Measurements from ENCODE around the gene MACROD2.

Gene MACROD2

GRCh38 chr20:15600565-15600964 is 1605.2 kb downstream of the MACROD2 start:
- H3K27ac Mint-ChIP-seq: no peak overlapping the region
- H3K27me3 Mint-ChIP-seq: no peaks in the 10 kb centered on the region
- no peaks in the 10 kb centered on the region for H3K9me3 Mint-ChIP-seq (ENCODE audit: low read depth)
- H3K4me1 Mint-ChIP-seq (ENCODE audit: low read depth): no peaks in the 10 kb centered on the region
- H3K36me3 Mint-ChIP-seq: no peaks in the 10 kb centered on the region
- no peak overlapping the region for H3K4me3 Mint-ChIP-seq

DNA sequence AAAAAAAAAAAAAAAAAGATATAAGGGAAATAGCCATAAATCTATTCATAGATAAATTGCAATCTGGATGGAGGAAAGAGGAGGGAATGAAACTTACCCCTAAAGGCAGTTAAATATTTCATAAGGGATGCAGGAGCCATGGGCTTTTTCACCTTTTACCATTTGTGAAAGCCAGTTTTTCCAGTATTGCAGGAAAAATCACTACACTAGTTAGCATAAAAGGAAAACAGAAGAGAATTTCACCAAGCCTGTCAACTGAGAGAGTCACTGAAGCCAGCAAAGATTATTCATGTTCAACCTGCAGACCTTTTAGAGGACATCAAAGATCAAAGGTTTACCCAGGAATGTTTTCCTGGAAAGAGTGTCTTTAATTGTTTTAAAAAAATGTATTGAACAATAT is 1608.2 kb downstream of the MACROD2 start:
- H3K36me3 Mint-ChIP-seq: no peaks in the 10 kb centered on the region
- H3K27me3 Mint-ChIP-seq: no peaks in the 10 kb centered on the region
- H3K4me1 Mint-ChIP-seq (ENCODE audit: low read depth): no peaks in the 10 kb centered on the region
- no peak overlapping the region for H3K27ac Mint-ChIP-seq
- H3K9me3 Mint-ChIP-seq (ENCODE audit: low read depth): no peaks in the 10 kb centered on the region
- H3K4me3 Mint-ChIP-seq: no peak overlapping the region

- H3K27me3 Mint-ChIP-seq: no peaks in the 10 kb centered on the region
- H3K36me3 Mint-ChIP-seq: no peaks in the 10 kb centered on the region
- H3K4me1 Mint-ChIP-seq (ENCODE audit: low read depth): no peaks in the 10 kb centered on the region
Measured at GRCh38 chr20:15603978-15604805, 1608.9 kb downstream of the MACROD2 start.

GRCh38 chr20:15609921-15610320 is 1614.6 kb downstream of the MACROD2 start:
- Mint-ChIP-seq H3K4me1 (ENCODE audit: low read depth) (no peaks in the 10 kb centered on the region), H3K9me3 (ENCODE audit: low read depth) (no peaks in the 10 kb centered on the region), H3K27me3 (no peaks in the 10 kb centered on the region), H3K27ac (no peak overlapping the region), H3K36me3 (no peaks in the 10 kb centered on the region), H3K4me3 (no peak overlapping the region)

More at GRCh38 chr20:15603978-15604805, 1608.9 kb downstream of the MACROD2 start:
- no peaks in the 10 kb centered on the region for H3K9me3 Mint-ChIP-seq (ENCODE audit: low read depth)
- H3K4me3 Mint-ChIP-seq: no peak overlapping the region
- H3K27ac Mint-ChIP-seq: no peak overlapping the region

GRCh38 chr20:15610787-15611186 is 1615.5 kb downstream of the MACROD2 start:
- Mint-ChIP-seq H3K4me3 (no peak overlapping the region), H3K27ac (no peak overlapping the region), H3K27me3 (no peaks in the 10 kb centered on the region), H3K4me1 (ENCODE audit: low read depth) (no peaks in the 10 kb centered on the region), H3K36me3 (no peaks in the 10 kb centered on the region), H3K9me3 (ENCODE audit: low read depth) (no peaks in the 10 kb centered on the region)

DNA sequence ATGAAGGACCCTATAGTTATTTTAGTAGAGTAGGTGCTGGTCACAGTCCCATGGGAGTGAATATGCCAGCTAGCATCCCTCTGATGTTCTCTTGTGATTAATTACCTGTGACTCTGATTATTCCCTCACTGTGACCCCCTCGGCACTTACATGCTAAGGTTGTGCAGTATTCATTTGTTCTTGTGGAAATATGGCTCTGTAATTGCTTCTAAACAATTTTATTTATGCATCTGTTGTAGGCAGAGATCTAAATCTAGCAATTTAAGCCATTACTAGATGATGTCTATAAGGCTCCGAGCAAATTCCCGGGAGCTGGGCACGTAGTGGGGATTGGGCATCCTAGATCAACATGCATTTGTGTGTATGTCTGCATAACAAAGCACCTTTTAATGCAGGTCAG is 1616.2 kb downstream of the MACROD2 start:
- Mint-ChIP-seq H3K4me1 (ENCODE audit: low read depth) (no peaks in the 10 kb centered on the region), H3K4me3 (no peak overlapping the region), H3K36me3 (no peaks in the 10 kb centered on the region), H3K27me3 (no peaks in the 10 kb centered on the region), H3K9me3 (ENCODE audit: low read depth) (no peaks in the 10 kb centered on the region), H3K27ac (no peak overlapping the region)

GRCh38 chr20:15612198-15612597 is 1616.9 kb downstream of the MACROD2 start:
- Mint-ChIP-seq H3K27me3 (no peaks in the 10 kb centered on the region), H3K27ac (no peak overlapping the region), H3K4me3 (no peak overlapping the region), H3K4me1 (ENCODE audit: low read depth) (no peaks in the 10 kb centered on the region), H3K36me3 (no peaks in the 10 kb centered on the region), H3K9me3 (ENCODE audit: low read depth) (no peaks in the 10 kb centered on the region)

GRCh38 chr20:15612769-15613168 is 1617.5 kb downstream of the MACROD2 start:
- no peak overlapping the region for H3K27ac Mint-ChIP-seq
- H3K4me1 Mint-ChIP-seq (ENCODE audit: low read depth): no peaks in the 10 kb centered on the region
- H3K9me3 Mint-ChIP-seq (ENCODE audit: low read depth): no peaks in the 10 kb centered on the region
- H3K27me3 Mint-ChIP-seq: no peaks in the 10 kb centered on the region
- no peaks in the 10 kb centered on the region for H3K36me3 Mint-ChIP-seq
- H3K4me3 Mint-ChIP-seq: no peak overlapping the region

DNA sequence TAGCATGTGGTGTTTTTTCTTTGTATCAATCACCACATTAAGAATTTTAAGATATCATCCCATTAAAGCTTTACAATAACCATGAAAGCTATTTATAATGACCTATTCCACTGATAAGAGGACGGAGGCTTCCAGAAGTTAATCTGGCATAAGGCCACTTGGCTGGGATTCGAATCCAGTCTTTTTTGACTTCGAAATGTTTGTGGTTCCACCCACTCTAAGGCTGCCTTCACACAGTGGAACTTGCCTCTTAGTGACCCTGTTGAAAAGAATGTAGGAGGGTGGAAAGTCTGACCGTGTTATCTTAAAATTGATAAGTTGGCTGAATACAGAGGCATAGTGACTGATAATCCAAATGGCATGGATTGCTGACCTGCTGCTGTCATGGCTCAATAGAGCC is 1618.2 kb downstream of the MACROD2 start:
- Mint-ChIP-seq H3K4me1 (ENCODE audit: low read depth) (no peaks in the 10 kb centered on the region), H3K36me3 (no peaks in the 10 kb centered on the region), H3K9me3 (ENCODE audit: low read depth) (no peaks in the 10 kb centered on the region), H3K27me3 (no peaks in the 10 kb centered on the region), H3K4me3 (no peak overlapping the region), H3K27ac (no peak overlapping the region)

DNA sequence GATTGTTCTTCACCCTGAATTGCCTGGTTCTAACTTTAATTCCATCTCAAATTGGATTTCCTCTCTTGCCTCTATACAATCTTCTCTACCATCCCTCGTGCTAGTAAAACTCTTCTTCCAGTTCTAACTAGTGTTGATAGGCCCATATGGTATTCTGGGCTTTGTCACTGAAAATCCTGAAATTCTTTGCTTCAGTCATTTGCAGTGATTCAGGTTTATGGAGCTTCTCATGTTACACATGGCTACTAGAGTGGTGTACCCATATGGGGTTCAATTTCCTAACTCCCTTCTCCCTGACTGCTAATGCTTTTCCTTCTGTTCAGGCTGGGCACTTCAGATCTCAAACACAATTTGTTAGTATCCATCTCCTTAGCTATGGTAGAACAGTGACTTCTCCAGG is 1621.3 kb downstream of the MACROD2 start:
- no peaks in the 10 kb centered on the region for H3K4me1 Mint-ChIP-seq (ENCODE audit: low read depth)
- H3K9me3 Mint-ChIP-seq (ENCODE audit: low read depth): peaks cover 2% of the 10 kb centered on the region
- no peak overlapping the region for H3K4me3 Mint-ChIP-seq
- H3K36me3 Mint-ChIP-seq: no peaks in the 10 kb centered on the region
- no peak overlapping the region for H3K27ac Mint-ChIP-seq
- no peaks in the 10 kb centered on the region for H3K27me3 Mint-ChIP-seq

DNA sequence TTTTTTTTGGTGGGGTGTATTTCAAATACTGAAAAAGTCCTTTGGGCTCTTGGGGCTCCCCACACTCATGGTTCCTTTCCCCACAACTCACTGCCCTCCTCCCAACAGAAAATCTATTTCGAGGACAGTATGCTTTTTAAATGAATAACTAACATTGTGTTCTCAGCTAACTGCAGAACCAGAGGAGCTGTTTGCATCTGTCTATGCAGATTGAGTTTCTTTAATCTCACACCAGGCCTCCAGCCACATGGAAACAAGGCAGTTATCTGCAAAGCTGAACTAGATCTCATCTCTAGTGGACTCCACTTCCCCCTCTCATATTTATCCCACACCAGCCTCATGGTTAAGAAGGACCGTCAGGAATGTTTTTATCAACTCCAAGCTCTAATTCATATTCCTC is 1622.8 kb downstream of the MACROD2 start:
- Mint-ChIP-seq H3K4me3 (no peak overlapping the region), H3K9me3 (ENCODE audit: low read depth) (peaks cover 4% of the 10 kb centered on the region), H3K36me3 (no peaks in the 10 kb centered on the region), H3K27ac (no peak overlapping the region), H3K27me3 (no peaks in the 10 kb centered on the region), H3K4me1 (ENCODE audit: low read depth) (no peaks in the 10 kb centered on the region)

- H3K4me3 Mint-ChIP-seq: no peak overlapping the region
- no peak overlapping the region for H3K27ac Mint-ChIP-seq
- H3K36me3 Mint-ChIP-seq: no peaks in the 10 kb centered on the region
- peaks cover 4% of the 10 kb centered on the region for H3K9me3 Mint-ChIP-seq (ENCODE audit: low read depth)
- no peaks in the 10 kb centered on the region for H3K27me3 Mint-ChIP-seq
- H3K4me1 Mint-ChIP-seq (ENCODE audit: low read depth): no peaks in the 10 kb centered on the region
Measured at GRCh38 chr20:15618912-15619311, 1623.6 kb downstream of the MACROD2 start.

- H3K36me3 Mint-ChIP-seq: no peaks in the 10 kb centered on the region
- H3K27ac Mint-ChIP-seq: no peak overlapping the region
- H3K9me3 Mint-ChIP-seq (ENCODE audit: low read depth): peaks cover 4% of the 10 kb centered on the region
- no peaks in the 10 kb centered on the region for H3K4me1 Mint-ChIP-seq (ENCODE audit: low read depth)
- H3K27me3 Mint-ChIP-seq: no peaks in the 10 kb centered on the region
- no peak overlapping the region for H3K4me3 Mint-ChIP-seq
Measured at GRCh38 chr20:15619341-15619740, 1624.0 kb downstream of the MACROD2 start.

GRCh38 chr20:15619816-15620215 is 1624.5 kb downstream of the MACROD2 start:
- H3K27ac Mint-ChIP-seq: no peak overlapping the region
- no peaks in the 10 kb centered on the region for H3K27me3 Mint-ChIP-seq
- no peak overlapping the region for H3K4me3 Mint-ChIP-seq
- no peaks in the 10 kb centered on the region for H3K36me3 Mint-ChIP-seq
- no peaks in the 10 kb centered on the region for H3K4me1 Mint-ChIP-seq (ENCODE audit: low read depth)
- H3K9me3 Mint-ChIP-seq (ENCODE audit: low read depth): peaks cover 4% of the 10 kb centered on the region

DNA sequence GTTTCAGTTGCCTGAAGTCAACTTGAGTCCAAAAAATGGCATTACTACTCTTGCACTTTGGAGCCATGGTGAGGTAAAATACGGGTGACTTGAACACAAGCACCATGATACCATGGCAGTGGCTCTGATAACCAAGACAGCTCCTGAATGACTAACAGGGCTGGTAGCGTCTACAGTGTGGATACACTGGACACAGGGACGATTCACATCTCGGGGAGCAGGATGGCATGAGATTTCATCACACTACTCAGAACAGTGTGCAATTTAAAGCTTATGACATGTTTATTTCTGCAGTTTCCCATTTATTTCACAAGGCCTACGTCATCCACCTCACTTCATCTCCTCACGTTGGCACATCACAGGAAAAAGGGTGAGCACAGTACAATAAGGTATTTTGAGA is 1627.1 kb downstream of the MACROD2 start:
- Mint-ChIP-seq H3K9me3 (ENCODE audit: low read depth) (peaks cover 4% of the 10 kb centered on the region), H3K27ac (no peak overlapping the region), H3K27me3 (no peaks in the 10 kb centered on the region), H3K4me1 (ENCODE audit: low read depth) (no peaks in the 10 kb centered on the region), H3K4me3 (no peak overlapping the region), H3K36me3 (no peaks in the 10 kb centered on the region)

- H3K36me3 Mint-ChIP-seq: no peaks in the 10 kb centered on the region
- H3K4me1 Mint-ChIP-seq (ENCODE audit: low read depth): no peaks in the 10 kb centered on the region
- peaks cover 4% of the 10 kb centered on the region for H3K9me3 Mint-ChIP-seq (ENCODE audit: low read depth)
- H3K27ac Mint-ChIP-seq: no peak overlapping the region
- H3K27me3 Mint-ChIP-seq: no peaks in the 10 kb centered on the region
- no peak overlapping the region for H3K4me3 Mint-ChIP-seq
Measured at GRCh38 chr20:15623215-15623614, 1627.9 kb downstream of the MACROD2 start.
